GM12892 (cell line): ENCODE measurements around the gene MAP1LC3C.

Experiments used
- POLR2A ChIP-seq: IDR thresholded peaks from 2 replicates; pipeline ENCODE4 v1.6.1; 2011; ENCODE audit warnings: low read depth, low read length, control low read depth
- TAF1 ChIP-seq: IDR thresholded peaks from 2 replicates; pipeline ENCODE4 v1.6.1; 2011; ENCODE audit warnings: low read depth, mild to moderate bottlenecking, control low read depth, low read length, borderline replicate concordance

DNA sequence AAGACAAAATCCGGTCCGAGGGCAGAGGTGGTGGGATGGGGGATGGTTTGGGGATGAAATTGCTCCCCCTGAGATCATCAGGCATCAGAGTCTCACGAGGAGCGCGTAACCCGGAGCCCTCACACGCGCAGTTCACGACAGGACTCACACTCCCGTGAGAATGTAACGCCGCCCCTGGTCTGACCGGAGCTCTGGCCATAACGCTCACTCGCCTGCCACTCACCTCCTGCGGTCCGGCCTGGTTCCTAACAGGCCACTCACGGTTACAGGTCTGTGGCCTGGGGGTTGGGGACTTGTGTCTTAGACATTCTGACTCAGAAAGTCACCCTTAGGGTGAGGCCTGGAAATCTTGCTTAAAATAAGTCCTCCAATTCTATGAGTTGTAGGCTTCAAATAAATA is 19.8 kb downstream of the MAP1LC3C start:
- TF ChIP-seq TAF1 = no peak
- no peak for TF ChIP-seq POLR2A
